GM12801 (cell line): Measurements from ENCODE around the gene DCAF8.

Experiments used
- CTCF ChIP-seq: IDR thresholded peaks from one replicate; pipeline ENCODE4 v1.5.1; 2011; ENCODE audit warnings: control low read depth; ENCODE audit not compliant: insufficient read length; ENCODE audit errors: extremely low read depth

Gene DCAF8

GRCh38 chr1:160193091-160193819 is 69.1 kb downstream of the DCAF8 start:
- no peak for TF ChIP-seq CTCF

GRCh38 chr1:160192234-160192633 is 70.1 kb downstream of the DCAF8 start:
- no peak for TF ChIP-seq CTCF

- no peak for TF ChIP-seq CTCF
Measured at GRCh38 chr1:160191756-160192155, 70.6 kb downstream of the DCAF8 start.

- no peak for TF ChIP-seq CTCF
Measured at GRCh38 chr1:160189649-160190625, 72.4 kb downstream of the DCAF8 start, which contains the start of gene CASQ1. TSS of gene CASQ1 (plus strand) at chr1:160190575. CDS start at chr1:160190752, 177 bp downstream.

- TF ChIP-seq CTCF = no peak
Measured at GRCh38 chr1:160188341-160188740, 74.0 kb downstream of the DCAF8 start.

GRCh38 chr1:160187407-160187806 is 74.9 kb downstream of the DCAF8 start:
- no peak for TF ChIP-seq CTCF

- no peak for TF ChIP-seq CTCF
Measured at GRCh38 chr1:160186729-160187128, 75.6 kb downstream of the DCAF8 start.
